ENCODE measurements around the gene DHX16.

- no peak for TF ChIP-seq POLR2A (IDR thresholded peaks at IDR 0.05)
- TF ChIP-seq CTCF (IDR thresholded peaks at IDR 0.05) = no peak
- TF ChIP-seq POLR2AphosphoS5 (IDR thresholded peaks at IDR 0.05) = peak in 1 of 3 donors; percentile 50
Observed at GRCh38 chr6:30615958-30616810, 56.6 kb downstream of the DHX16 start.

Data from stomach (tissue), 4 donors.